PFSK-1 (cell line): ENCODE data around the gene PIK3R6.

Experiments
- POLR2AphosphoS5 ChIP-seq: IDR thresholded peaks from 2 replicates; pipeline ENCODE4 v1.6.1; 2012; ENCODE audit warnings: low read depth, mild to moderate bottlenecking, control low read depth, low read length, moderate library complexity
- TAF1 ChIP-seq: IDR thresholded peaks from 2 replicates; pipeline ENCODE4 v1.6.1; 2012; ENCODE audit warnings: low read length, control low read depth, borderline replicate concordance; ENCODE audit not compliant: insufficient read depth
- TF ChIP-seq, protein P1 (sequence below), 2 experiments: IDR thresholded peaks; 2 replicates each; pipeline versions ENCODE4 v1.6.1 to v1.8.0; 2011 to 2012; ENCODE audit warnings: low read depth in 2 of 2, low read length in 2 of 2, control low read depth in 1 of 2, inconsistent platforms in 1 of 2, mild to moderate bottlenecking in 1 of 2, moderate library complexity in 1 of 2; ENCODE audit not compliant: insufficient read depth in 1 of 2

DNA sequence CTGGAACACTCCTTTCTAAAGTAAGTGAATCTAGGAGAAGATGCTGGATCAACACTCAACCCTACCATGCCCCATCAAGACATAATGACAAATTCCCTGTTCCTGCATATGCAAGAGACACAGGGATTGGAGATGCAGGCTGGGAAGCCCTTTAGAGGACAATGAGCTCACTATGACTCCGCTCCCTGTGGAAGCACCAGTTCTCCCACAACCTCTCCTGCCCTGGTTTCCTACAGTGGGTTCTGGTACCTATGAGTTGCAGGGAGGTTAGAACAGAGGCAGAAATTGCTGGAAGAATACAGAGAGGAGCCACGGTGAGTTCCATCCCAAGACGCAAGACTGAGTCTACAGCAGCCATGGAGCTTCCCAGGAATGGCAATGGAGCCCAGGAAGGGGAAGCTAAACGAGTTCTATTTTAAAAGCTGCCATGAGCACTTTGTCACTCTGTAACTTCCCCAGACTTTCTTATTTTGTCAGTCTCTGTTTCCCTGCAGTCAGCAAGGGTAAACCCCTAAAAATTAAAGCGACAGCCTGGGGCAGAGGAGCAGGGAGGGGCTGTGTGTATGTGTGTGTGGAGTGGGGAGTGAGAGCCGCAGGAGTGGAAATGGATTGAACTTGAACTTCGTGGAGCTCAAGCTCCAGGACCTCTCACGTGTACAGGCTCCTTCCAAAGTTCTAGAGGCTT, 42.3 kb upstream of the PIK3R6 start:
- TF ChIP-seq TAF1 = no peak
- TF ChIP-seq, protein P1, sequence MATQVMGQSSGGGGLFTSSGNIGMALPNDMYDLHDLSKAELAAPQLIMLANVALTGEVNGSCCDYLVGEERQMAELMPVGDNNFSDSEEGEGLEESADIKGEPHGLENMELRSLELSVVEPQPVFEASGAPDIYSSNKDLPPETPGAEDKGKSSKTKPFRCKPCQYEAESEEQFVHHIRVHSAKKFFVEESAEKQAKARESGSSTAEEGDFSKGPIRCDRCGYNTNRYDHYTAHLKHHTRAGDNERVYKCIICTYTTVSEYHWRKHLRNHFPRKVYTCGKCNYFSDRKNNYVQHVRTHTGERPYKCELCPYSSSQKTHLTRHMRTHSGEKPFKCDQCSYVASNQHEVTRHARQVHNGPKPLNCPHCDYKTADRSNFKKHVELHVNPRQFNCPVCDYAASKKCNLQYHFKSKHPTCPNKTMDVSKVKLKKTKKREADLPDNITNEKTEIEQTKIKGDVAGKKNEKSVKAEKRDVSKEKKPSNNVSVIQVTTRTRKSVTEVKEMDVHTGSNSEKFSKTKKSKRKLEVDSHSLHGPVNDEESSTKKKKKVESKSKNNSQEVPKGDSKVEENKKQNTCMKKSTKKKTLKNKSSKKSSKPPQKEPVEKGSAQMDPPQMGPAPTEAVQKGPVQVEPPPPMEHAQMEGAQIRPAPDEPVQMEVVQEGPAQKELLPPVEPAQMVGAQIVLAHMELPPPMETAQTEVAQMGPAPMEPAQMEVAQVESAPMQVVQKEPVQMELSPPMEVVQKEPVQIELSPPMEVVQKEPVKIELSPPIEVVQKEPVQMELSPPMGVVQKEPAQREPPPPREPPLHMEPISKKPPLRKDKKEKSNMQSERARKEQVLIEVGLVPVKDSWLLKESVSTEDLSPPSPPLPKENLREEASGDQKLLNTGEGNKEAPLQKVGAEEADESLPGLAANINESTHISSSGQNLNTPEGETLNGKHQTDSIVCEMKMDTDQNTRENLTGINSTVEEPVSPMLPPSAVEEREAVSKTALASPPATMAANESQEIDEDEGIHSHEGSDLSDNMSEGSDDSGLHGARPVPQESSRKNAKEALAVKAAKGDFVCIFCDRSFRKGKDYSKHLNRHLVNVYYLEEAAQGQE (IDR thresholded peaks at IDR 0.05; ENCODE audit: insufficient read depth in 1 of 2, low read depth in 2 of 2, low read length in 2 of 2) = no peak
- TF ChIP-seq POLR2AphosphoS5 = no peak
